LNCaP clone FGC (cell line): ENCODE measurements around the gene OR56B1.
"Not testable (repeated sequence)": the region's sequence is repeated elsewhere in the genome, so short reads cannot be mapped to it uniquely, and the experiment has no call there.

ENCODE experiments used
- DNase-seq: peaks from one replicate; pipeline ENCODE4 v3.0.0-alpha.2; 2011; ENCODE audit warnings: low read depth
- H3K4me3 ChIP-seq: 2 replicates; pipeline ENCODE4 v1.5.1; 2011; ENCODE audit warnings: mild to moderate bottlenecking, low read depth, low read length, control low read depth
- CTCF ChIP-seq: IDR thresholded peaks from 2 replicates; pipeline ENCODE4 v1.5.1; 2012; ENCODE audit warnings: mild to moderate bottlenecking; ENCODE audit not compliant: control insufficient read depth, insufficient read depth; ENCODE audit errors: extremely low read depth

The OR56B1 gene

DNA sequence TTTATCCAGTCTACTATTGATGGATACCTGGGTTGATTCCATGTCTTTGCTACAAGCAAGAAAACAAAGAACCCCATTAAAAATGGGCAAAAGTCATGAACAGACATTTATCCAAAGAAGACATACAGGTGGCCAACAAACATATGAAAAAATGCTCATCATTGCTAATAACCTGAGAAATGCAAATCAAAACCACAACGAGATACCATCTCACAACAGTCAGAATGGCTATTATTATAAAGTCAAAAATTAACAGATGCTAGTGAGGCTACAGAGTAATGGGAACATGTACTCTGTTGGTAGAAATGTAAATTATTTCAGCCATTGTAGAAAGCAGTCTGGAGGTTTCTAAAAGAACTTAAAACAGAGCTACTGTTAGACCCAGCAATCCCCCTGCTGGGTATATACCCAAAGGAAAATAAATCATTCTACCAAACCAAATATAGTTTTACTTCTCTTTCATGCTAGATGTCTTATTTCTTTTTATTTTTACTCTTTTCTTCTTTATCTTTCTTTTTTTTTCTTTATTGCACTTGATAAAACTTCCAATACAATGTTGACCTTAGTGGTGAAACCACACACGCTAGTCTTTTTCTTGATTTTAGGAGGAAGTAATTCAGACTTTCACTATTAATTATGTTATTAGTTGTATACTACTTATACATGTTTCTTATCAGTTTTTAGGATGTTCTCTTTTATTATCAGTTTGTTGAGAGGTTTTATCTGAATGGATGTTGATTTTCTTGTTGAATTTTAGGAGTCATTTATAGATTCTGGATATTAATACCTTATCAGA is 32.3 kb upstream of the OR56B1 start:
- TF ChIP-seq CTCF = no peak
- no peak overlapping the region for H3K4me3 ChIP-seq
- DNase-seq = no peak

GRCh38 chr11:5705688-5706087 is 30.6 kb upstream of the OR56B1 start:
- no peak overlapping the region for H3K4me3 ChIP-seq
- no peak for DNase-seq
- no peak for TF ChIP-seq CTCF

DNA sequence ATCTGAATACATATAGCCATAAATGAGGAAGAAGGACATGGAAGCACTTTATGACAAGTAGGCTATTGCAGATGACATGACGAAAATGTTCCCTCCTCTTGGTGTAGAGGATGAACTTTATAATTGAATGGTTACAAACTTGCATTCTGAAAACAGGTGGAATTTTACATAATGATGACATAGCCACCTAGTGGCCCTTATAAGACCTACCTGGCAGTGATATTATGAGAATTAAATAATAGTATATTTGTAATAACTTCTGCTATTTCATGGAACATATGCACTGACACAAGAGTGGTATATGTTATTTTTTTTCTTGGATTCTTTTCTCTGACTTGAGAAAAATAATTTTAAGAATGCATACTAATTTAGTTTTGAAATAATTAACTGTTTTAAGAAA is 23.7 kb upstream of the OR56B1 start:
- no peak overlapping the region for H3K4me3 ChIP-seq
- no peak for DNase-seq
- peak; percentile 54 for TF ChIP-seq CTCF

GRCh38 chr11:5713695-5714094 is 22.6 kb upstream of the OR56B1 start:
- no peak for TF ChIP-seq CTCF
- DNase-seq = no peak
- H3K4me3 ChIP-seq = no peak overlapping the region

DNA sequence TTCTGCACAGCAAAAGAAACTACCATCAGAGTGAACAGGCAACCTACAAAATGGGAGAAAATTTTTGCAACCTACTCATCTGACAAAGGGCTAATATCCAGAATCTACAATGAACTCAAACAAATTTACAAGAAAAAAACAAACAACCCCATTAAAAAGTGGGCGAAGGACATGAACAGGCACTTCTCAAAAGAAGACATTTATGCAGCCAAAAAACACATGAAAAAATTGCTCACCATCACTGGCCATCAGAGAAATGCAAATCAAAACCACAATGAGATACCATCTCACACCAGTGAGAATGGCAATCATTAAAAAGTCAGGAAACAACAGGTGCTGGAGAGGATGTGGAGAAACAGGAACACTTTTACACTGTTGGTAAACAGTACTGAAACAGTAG is 19.7 kb upstream of the OR56B1 start:
- DNase-seq, H3K4me3 ChIP-seq: not testable (repeated sequence)

DNA sequence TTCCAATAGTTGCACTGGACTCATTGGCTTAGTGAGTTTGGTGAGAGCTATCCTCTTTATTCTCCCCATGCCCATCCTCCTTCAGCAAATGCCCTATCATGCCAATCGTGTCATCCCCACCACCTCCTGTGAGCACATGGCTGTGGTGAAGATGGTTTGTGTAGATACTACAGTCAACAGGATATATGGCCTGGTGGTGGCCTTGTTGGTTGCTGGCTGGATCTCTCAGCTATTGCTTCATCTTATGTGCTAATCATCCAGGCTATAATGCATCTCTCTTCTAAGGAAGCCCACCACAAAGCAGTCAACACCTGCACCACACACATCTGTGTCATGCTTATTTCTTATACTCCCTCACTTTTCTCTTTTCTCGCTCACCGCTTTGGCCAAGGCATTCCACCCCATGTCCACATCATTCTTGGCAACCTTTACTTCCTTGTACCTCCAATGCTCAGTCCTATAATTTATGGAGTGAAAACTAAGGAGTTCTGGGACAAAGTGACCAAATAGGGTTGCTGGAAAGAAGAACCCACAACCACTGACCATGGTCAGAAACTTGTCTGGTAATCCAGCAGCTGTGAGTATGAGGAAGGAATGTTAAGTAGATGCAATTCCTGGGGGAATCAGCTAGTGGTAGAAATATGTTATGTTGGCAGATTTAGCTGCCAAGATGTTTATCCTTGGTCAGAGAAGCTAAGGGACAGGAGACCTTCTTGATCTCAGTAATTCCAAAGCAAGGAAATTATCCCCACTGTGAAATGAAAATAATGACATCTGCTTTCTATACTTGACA is 16.3 kb upstream of the OR56B1 start:
- no peak for DNase-seq
- no peak for TF ChIP-seq CTCF
- H3K4me3 ChIP-seq = no peak overlapping the region

DNA sequence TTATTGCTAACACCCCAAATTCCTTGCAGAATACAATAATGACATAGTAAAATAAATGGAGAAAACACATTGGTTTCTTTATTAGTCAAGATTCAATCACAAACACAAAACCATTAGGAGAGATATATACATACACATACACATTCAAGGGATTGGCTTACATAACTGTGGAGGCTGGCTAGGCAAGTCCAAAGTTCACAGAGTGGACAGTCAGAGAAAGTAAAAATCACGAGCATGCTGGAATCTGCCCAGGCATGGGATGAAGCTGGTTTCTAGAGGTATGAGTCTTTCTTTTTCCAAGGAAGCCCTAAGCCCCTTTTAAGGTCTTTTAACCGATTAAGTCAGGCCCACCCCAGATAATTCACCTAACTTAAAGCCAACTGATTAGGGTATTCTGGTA is 13.6 kb upstream of the OR56B1 start:
- no peak for TF ChIP-seq CTCF
- H3K4me3 ChIP-seq = no peak overlapping the region
- DNase-seq = no peak
